ENCODE results near the gene PSMD4. TPM values are rescaled to one million over a fixed set of nuclear protein-coding genes. Genes with fewer than 3 reads are reported as not detected.

The PSMD4 gene
- total and polyA plus RNA-seq, 8 donors: 104 to 158 (median 149) TPM

DNA sequence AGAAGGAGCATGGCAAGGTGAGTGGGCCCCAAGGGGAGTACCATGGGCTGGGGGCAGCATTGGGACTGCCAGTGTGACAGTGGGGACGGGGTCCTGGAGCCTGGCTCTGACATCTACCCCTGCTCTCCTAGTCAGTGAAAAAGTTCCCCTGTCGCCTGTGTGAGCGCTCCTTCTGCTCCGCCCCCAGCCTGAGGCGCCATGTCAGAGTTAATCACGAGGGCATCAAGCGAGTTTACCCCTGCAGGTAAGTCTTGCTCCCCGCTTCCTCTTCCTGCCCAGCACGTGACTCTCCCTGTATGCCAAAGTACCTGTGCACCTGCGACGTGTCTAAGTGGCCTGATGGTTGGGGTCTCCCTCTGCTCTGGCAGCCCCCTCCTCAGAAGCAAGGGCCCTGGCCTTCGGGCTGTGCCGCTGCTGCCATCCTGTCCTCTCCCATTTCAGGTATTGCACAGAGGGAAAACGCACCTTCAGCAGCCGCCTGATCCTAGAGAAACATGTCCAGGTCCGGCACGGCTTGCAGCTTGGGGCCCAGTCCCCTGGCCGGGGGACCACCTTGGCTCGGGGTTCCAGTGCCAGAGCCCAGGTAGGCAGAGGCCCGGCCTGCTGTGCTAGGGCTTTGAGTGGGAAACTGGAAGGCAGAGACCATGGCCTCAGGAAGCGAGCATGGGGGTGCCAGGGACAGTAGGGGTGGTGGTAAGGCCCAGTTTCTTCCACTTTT is 35.6 kb downstream of the PSMD4 start:
- ATAC-seq: no peak
- no peaks in the 10 kb centered on the region for H3K27me3 ChIP-seq
- no peak overlapping the region for H3K27ac ChIP-seq
- TF ChIP-seq CTCF (IDR thresholded peaks at IDR 0.05): no peak
- no peaks in the 10 kb centered on the region for H3K9me3 ChIP-seq
- H3K36me3 ChIP-seq: peaks cover 0 to 100% of the 10 kb centered on the region in 2 donors
- peaks cover 0 to 3% of the 10 kb centered on the region in 2 donors for H3K4me1 ChIP-seq
- no peak for DNase-seq
- no peak overlapping the region for H3K4me3 ChIP-seq
- intact Hi-C loops (cut with DNase I): no loop called here

DNA sequence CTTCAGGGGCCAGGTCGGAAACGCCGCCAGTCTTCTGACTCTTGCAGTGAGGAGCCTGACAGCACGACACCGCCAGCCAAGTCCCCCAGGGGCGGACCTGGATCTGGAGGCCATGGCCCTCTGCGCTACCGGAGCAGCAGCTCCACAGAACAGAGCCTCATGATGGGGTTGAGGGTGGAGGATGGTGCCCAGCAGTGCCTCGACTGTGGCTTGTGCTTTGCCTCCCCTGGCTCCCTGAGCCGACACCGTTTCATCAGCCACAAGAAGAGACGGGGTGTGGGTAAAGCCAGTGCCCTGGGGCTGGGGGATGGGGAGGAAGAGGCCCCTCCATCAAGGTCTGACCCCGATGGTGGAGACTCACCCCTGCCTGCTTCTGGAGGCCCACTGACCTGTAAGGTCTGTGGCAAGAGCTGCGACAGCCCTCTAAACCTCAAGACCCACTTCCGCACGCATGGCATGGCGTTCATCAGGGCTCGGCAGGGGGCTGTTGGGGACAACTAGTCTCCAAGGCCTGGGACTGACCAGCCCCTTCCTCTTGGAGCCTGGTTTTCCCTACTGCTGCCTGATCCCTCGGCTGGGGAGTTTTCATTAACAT is 36.3 kb downstream of the PSMD4 start:
- Histone ChIP-seq H3K4me3 (no peak overlapping the region), H3K9me3 (no peaks in the 10 kb centered on the region), H3K36me3 (peaks cover 0 to 100% of the 10 kb centered on the region in 2 donors), H3K27me3 (no peaks in the 10 kb centered on the region), H3K27ac (no peak overlapping the region), H3K4me1 (peaks cover 0 to 3% of the 10 kb centered on the region in 2 donors)
- no peak for TF ChIP-seq CTCF (IDR thresholded peaks at IDR 0.05)
- intact Hi-C loops (cut with DNase I): no loop called here
- DNase-seq (no peak), ATAC-seq (no peak)

GRCh38 chr1:151292207-151293030 is 37.9 kb downstream of the PSMD4 start:
- TF ChIP-seq CTCF (IDR thresholded peaks at IDR 0.05): no peak
- no peak for DNase-seq
- ATAC-seq: no peak
- H3K4me1 ChIP-seq: peaks cover 0 to 3% of the 10 kb centered on the region in 2 donors
- H3K27me3 ChIP-seq: no peaks in the 10 kb centered on the region
- peaks cover 0 to 100% of the 10 kb centered on the region in 2 donors for H3K36me3 ChIP-seq
- intact Hi-C loops (cut with DNase I): no loop called here
- H3K27ac ChIP-seq: no peak overlapping the region
- no peaks in the 10 kb centered on the region for H3K9me3 ChIP-seq
- H3K4me3 ChIP-seq: no peak overlapping the region

DNA sequence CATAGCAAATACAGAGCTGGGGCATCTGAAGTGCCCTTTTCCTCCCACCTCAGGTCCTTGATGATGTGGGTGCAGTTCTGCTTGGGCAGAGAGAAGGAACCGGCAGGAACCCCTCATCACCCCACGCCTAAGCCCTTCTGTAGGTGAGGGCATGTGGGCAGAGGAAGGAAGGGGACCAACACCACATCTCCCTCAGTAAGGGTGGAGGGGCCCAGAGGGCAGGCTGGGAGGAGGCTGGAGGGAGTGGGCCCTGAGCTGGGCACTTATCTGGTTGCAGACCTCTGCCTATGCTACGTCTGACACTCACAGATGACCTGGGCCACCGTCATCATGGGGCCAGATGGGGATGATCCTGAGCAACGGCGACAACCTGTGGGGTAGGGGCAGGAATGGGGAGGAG is 38.6 kb downstream of the PSMD4 start:
- Histone ChIP-seq H3K4me3 (no peak overlapping the region), H3K27ac (no peak overlapping the region), H3K4me1 (peaks cover 0 to 3% of the 10 kb centered on the region in 2 donors), H3K9me3 (no peaks in the 10 kb centered on the region), H3K27me3 (no peaks in the 10 kb centered on the region), H3K36me3 (peaks cover 0 to 100% of the 10 kb centered on the region in 2 donors)
- DNase-seq (no peak), ATAC-seq (no peak)
- intact Hi-C loops (cut with DNase I): no loop called here
- no peak for TF ChIP-seq CTCF (IDR thresholded peaks at IDR 0.05)

All from left lung (tissue), 10 donors.